Epidermal melanocyte (primary cell): Measurements from ENCODE around the gene NLN.

Experiments
- DNase-seq: peaks from one replicate; pipeline ENCODE4 v3.0.0; 2011; ENCODE audit warnings: low spot score; ENCODE audit not compliant: insufficient read length

Gene NLN

GRCh38 chr5:65808251-65808741, 86.3 kb downstream of the NLN start:
- no peak for DNase-seq

- DNase-seq: no peak
These were observed 86.8 kb downstream of the NLN start for GRCh38 chr5:65808818-65809217.

GRCh38 chr5:65809817-65810531, 88.0 kb downstream of the NLN start:
- no peak for DNase-seq

GRCh38 chr5:65811004-65811403, 89.0 kb downstream of the NLN start:
- no peak for DNase-seq

- DNase-seq: no peak
These were observed 89.9 kb downstream of the NLN start for GRCh38 chr5:65811885-65812284.

GRCh38 chr5:65812648-65813047, 90.6 kb downstream of the NLN start:
- no peak for DNase-seq

GRCh38 chr5:65813174-65813573, 91.2 kb downstream of the NLN start:
- no peak for DNase-seq

- DNase-seq: no peak
These were observed 93.2 kb downstream of the NLN start for GRCh38 chr5:65815161-65815560.

GRCh38 chr5:65816729-65817128, 94.7 kb downstream of the NLN start:
- DNase-seq: no peak

GRCh38 chr5:65817931-65818330, 95.9 kb downstream of the NLN start:
- DNase-seq: no peak

GRCh38 chr5:65818592-65818991, 96.6 kb downstream of the NLN start:
- no peak for DNase-seq

GRCh38 chr5:65819215-65819904, 97.4 kb downstream of the NLN start:
- DNase-seq: no peak

- DNase-seq: no peak
These were observed 97.9 kb downstream of the NLN start for GRCh38 chr5:65819905-65820240.

GRCh38 chr5:65820373-65820772, 98.4 kb downstream of the NLN start:
- no peak for DNase-seq

GRCh38 chr5:65821966-65822365, 100.0 kb downstream of the NLN start:
- no peak for DNase-seq

- DNase-seq: no peak
These were observed 100.7 kb downstream of the NLN start for GRCh38 chr5:65822710-65823109.

- DNase-seq: no peak
These were observed 101.2 kb downstream of the NLN start for GRCh38 chr5:65823204-65823603.

GRCh38 chr5:65823845-65824445, 101.9 kb downstream of the NLN start:
- no peak for DNase-seq

- no peak for DNase-seq
These were observed 103.7 kb downstream of the NLN start for GRCh38 chr5:65825408-65826328.

- DNase-seq: no peak
These were observed 106.3 kb downstream of the NLN start for GRCh38 chr5:65828022-65828896.

GRCh38 chr5:65830856-65831255, 108.9 kb downstream of the NLN start:
- peak; percentile 40 for DNase-seq
